Skeletal muscle tissue (tissue), 4 donors: ENCODE results near the gene KDM4C. TPM values are rescaled to one million over a fixed set of nuclear protein-coding genes. Genes with fewer than 3 reads are reported as not detected.

Experiments
- H3K27ac ChIP-seq: one replicate; pipeline ENCODE4 v1.7.0; 2013; ENCODE audit warnings: mild to moderate bottlenecking, low read depth, low read length, inconsistent platforms
- H3K27me3 ChIP-seq, 3 donors: one replicate each; pipeline ENCODE4 v1.7.0; 2013; ENCODE audit warnings: low read length in 3 of 3; ENCODE audit not compliant: control insufficient read depth in 3 of 3, insufficient read depth in 3 of 3
- H3K36me3 ChIP-seq, 3 donors: one replicate each; pipeline ENCODE4 v1.7.0; 2013; ENCODE audit warnings: low read length in 3 of 3; ENCODE audit not compliant: control insufficient read depth in 3 of 3, insufficient read depth in 3 of 3
- H3K4me1 ChIP-seq, 3 donors: one replicate each; pipeline ENCODE4 v1.7.0; 2013; ENCODE audit warnings: low read length in 3 of 3, mild to moderate bottlenecking in 3 of 3; ENCODE audit not compliant: control insufficient read depth in 3 of 3, insufficient read depth in 3 of 3
- H3K4me3 ChIP-seq, 3 donors: one replicate each; pipeline ENCODE4 v1.7.0; 2013; ENCODE audit warnings: low read length in 3 of 3
- H3K9ac ChIP-seq, 3 donors: one replicate each; pipeline ENCODE4 v1.7.0; 2013; ENCODE audit warnings: low read length in 3 of 3, mild to moderate bottlenecking in 3 of 3, moderate library complexity in 2 of 3, low read depth in 1 of 3
- H3K9me3 ChIP-seq, 3 donors: one replicate each; pipeline ENCODE4 v1.7.0; 2013; ENCODE audit warnings: low read length in 3 of 3; ENCODE audit not compliant: control insufficient read depth in 3 of 3
- total RNA-seq: library from RNA; depleted of rRNA; stranded (reverse); fragments of >200 nt; gene quantifications from one replicate; pipeline ENCODE4 v1.2.3, GENCODE V29; 2014
- donor health status: Osteomylitis.

Gene KDM4C
- total RNA-seq, 1 donor from 2014 or later = 50.1 TPM

DNA sequence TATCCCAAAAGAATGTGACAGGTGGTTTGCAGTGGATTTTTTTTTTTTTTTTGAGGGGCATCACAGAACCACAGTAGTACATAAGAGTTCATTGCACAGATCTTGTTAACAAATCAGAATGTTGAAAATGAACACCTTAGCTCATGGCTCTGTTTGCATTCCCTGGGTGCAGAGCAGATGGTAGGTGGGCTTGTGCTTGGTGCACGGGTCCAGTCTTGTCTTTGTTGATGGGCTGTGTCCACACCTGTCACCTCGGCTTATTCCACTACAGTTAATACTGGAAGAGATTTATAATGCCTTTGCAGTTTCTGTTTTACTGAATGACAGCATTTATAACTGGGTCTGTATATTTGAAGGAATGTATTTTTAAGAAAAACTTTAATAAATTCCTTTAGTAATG, 146.6 kb downstream of the KDM4C start:
- Histone ChIP-seq H3K4me3 (no peak overlapping the region), H3K27me3 (no peaks in the 10 kb centered on the region), H3K9me3 (no peaks in the 10 kb centered on the region), H3K9ac (no peak overlapping the region), H3K4me1 (no peaks in the 10 kb centered on the region), H3K36me3 (peaks cover 0 to 2% (median 0%) of the 10 kb centered on the region in 3 donors), H3K27ac (no peak overlapping the region)

DNA sequence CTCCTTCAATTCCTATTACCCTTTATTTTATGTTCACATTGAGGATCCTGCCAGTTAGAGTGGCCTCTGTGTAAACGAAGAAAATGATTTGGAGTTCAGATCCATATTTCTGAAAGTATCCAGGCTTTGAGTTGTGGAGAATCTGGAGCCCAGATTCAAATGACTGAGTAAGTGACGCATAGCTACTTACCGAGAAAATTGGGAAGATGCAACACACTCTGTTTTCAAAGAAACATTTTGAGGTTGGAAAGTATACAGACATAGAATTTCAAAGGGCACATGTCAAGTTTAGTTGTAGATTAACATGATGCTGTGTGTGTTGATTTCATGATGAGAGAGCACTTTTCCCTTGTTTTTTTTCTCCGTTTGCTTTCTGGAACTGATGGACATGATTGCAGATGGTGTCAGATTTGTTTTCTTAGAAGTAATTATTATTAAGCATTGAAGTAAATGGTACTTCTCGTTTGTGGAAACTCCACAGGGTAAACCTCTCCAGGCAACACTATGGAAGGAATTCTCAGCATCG, 148.1 kb downstream of the KDM4C start:
- H3K9me3 ChIP-seq = no peaks in the 10 kb centered on the region
- H3K9ac ChIP-seq = no peak overlapping the region
- no peak overlapping the region for H3K4me3 ChIP-seq
- peaks cover 0 to 2% (median 0%) of the 10 kb centered on the region in 3 donors for H3K36me3 ChIP-seq
- H3K27me3 ChIP-seq = no peaks in the 10 kb centered on the region
- no peaks in the 10 kb centered on the region for H3K4me1 ChIP-seq
- no peak overlapping the region for H3K27ac ChIP-seq

DNA sequence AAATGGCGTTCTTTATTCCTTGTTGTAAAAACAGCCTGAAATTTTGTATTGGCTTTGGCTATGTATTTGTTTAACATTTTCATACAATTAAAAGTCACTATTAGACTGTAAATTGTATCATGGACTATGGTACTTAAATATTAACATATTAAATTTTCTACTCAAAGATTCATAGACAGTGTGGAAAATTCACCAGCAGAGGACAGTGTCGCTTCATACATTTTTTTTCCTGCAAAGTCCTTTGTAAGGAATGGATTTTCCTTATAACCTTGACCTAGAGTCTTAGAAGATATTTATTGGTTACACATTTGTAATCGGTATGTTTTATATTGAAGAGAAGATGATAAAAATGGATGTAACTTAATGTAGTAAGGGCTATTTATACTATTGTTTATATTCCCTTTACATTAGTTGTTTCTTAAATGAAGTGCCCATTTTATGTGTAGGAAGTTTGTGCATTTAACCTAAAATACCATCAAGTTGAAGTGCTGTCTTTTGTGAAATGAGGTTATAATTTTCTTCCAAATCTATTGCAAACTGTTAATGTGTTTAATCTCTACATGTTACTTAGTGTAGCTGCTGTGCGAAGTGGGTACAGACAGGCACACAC, 150.1 kb downstream of the KDM4C start:
- Histone ChIP-seq H3K9ac (no peak overlapping the region), H3K27ac (no peak overlapping the region), H3K9me3 (no peaks in the 10 kb centered on the region), H3K4me3 (no peak overlapping the region), H3K27me3 (no peaks in the 10 kb centered on the region), H3K4me1 (peaks cover 0 to 6% (median 2%) of the 10 kb centered on the region in 3 donors), H3K36me3 (peaks cover 0 to 2% (median 0%) of the 10 kb centered on the region in 3 donors)

DNA sequence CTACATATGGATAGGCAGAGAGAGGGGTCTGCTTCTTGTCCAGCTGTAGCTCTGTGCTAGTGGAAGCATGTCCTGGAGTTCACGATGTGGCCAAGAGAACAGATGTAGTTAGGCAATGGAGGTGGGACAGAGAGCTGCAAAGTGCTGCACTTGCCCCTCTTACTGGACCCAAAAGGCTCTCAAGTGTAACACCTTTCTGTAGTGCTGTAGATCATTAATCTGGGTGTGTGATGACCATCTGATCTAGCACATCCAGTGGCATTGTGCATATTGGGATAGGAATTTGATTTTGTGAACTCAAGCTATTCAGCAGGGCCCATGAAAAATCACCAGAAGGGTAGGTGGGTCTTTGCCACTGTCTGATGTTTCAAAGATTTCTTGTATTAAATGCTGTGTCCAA, 151.4 kb downstream of the KDM4C start:
- peaks cover 0 to 2% (median 0%) of the 10 kb centered on the region in 3 donors for H3K36me3 ChIP-seq
- peaks cover 0 to 6% (median 2%) of the 10 kb centered on the region in 3 donors for H3K4me1 ChIP-seq
- no peaks in the 10 kb centered on the region for H3K27me3 ChIP-seq
- no peaks in the 10 kb centered on the region for H3K9me3 ChIP-seq
- H3K27ac ChIP-seq = no peak overlapping the region
- no peak overlapping the region for H3K4me3 ChIP-seq
- no peak overlapping the region for H3K9ac ChIP-seq

DNA sequence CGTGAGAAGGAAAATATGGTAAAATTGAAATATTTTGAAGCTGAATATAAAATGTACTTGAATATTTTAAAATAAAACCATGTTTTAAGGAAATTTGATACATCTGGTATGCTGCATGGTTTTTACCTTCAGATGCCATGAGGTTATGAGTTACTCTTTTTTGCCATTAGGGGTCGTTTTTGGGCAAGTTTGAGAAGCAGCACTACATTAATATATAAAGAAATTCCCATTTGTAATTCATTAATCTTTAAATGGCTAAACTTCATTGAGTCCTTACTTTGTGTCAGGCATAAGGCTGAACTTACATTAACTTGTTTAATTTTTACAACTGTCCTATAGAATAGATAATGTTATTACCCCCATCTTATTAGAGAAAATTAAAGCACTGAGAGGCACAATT, 152.3 kb downstream of the KDM4C start:
- Histone ChIP-seq H3K4me3 (no peak overlapping the region), H3K9me3 (no peaks in the 10 kb centered on the region), H3K36me3 (peaks cover 0 to 2% (median 0%) of the 10 kb centered on the region in 3 donors), H3K27me3 (no peaks in the 10 kb centered on the region), H3K9ac (no peak overlapping the region), H3K27ac (no peak overlapping the region), H3K4me1 (peaks cover 0 to 6% (median 2%) of the 10 kb centered on the region in 3 donors)

DNA sequence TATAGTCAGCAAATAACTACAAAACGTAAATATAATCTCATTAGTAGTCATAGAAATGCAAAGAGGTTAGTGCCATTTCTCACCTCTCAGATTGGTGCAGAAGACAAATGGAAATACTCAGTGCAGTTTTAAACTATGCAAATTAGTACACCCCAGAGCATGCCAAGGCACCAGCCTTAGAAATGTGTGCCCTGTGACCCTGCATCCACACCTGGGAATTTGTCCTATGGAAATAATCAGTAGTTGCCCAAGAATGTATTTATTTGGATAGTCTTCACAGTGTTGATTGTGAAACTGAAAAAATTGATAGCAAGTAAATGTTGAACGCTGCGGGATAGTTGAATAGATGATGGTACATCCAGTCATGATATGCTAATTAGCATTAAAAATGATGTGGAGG, 152.7 kb downstream of the KDM4C start:
- H3K4me1 ChIP-seq = peaks cover 0 to 6% (median 2%) of the 10 kb centered on the region in 3 donors
- no peak overlapping the region for H3K4me3 ChIP-seq
- H3K9ac ChIP-seq = no peak overlapping the region
- no peak overlapping the region for H3K27ac ChIP-seq
- no peaks in the 10 kb centered on the region for H3K27me3 ChIP-seq
- H3K9me3 ChIP-seq = no peaks in the 10 kb centered on the region
- peaks cover 0 to 2% (median 0%) of the 10 kb centered on the region in 3 donors for H3K36me3 ChIP-seq

DNA sequence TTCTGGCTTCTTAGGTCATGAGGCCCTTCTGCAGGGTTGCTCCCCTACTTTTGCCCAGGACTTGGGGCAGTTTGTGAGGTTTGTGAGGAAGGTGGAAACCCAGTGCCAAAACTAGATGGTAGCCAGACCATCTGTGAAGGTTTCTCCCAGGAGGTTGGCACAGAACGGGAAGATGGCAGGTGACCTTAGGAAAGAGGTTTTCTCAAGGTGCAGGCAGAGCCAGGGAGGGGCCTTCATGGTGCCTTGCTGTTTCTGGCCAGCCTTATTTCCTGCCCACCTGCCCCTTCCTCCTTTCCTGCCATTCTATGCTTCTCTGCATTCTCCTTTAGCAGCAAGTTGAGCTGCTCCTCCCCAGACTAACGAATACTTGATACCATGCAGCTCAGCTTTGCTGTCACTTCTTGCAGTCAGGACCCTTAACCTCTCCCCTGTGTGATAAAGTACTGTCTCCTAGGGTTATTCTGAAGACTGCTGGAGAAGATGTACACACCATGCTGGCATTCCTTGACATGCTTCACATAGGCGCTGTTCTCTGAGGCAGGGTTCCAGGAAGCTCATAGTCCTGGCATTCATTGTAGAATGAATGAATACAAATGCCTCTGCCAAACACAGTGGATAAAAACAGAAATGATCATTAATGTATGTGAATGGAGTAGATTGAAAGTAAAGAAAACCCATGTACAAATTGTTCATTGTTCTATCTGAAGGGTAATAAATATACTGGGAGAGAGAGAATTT, 154.3 kb downstream of the KDM4C start:
- Histone ChIP-seq H3K27ac (no peak overlapping the region), H3K9ac (no peak overlapping the region), H3K36me3 (no peaks in the 10 kb centered on the region), H3K27me3 (no peaks in the 10 kb centered on the region), H3K4me1 (peaks cover 0 to 6% (median 2%) of the 10 kb centered on the region in 3 donors), H3K4me3 (no peak overlapping the region), H3K9me3 (no peaks in the 10 kb centered on the region)

DNA sequence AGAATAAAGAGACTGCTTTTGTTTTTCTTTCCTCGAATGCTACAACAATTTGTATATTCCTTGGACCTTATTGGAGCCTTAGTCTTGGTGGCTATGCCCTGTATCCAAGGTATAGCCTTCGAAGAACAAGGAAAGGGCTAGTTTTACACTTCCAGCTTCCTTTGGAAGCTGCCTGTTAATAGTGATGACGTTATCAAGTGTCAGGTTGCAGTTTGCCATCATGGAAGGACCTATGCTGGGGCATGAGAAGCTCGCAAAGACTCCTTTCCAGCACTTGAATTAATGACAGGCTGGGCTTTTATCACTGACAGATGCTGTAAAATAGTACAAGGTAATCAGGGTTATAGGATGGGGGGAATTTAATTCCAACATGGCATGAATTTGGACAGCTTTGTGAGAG, 157.9 kb downstream of the KDM4C start:
- H3K9me3 ChIP-seq = no peaks in the 10 kb centered on the region
- peaks cover 0 to 6% (median 2%) of the 10 kb centered on the region in 3 donors for H3K4me1 ChIP-seq
- H3K4me3 ChIP-seq = no peak overlapping the region
- no peak overlapping the region for H3K9ac ChIP-seq
- H3K36me3 ChIP-seq = no peaks in the 10 kb centered on the region
- H3K27ac ChIP-seq = no peak overlapping the region
- H3K27me3 ChIP-seq = no peaks in the 10 kb centered on the region

DNA sequence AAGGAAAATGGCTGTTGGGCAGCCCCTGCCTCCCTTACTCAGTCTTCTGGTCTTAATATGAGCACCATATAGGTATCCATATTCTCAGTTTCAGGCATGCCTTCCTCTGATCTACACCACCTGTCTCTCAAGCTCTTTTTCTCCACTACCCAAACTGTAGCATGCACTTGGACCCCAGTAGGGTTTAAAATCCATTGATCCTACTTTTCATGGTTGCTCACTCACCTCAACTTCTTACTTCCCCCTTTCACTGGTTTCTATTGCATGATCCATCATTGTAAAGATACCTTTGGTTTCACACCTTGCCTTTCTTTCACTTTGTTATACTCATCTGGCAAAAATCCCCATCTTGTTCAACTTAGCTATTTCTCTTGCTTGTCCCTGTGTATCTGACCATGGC, 159.4 kb downstream of the KDM4C start:
- H3K36me3 ChIP-seq = no peaks in the 10 kb centered on the region
- H3K4me3 ChIP-seq = no peak overlapping the region
- no peak overlapping the region for H3K9ac ChIP-seq
- no peak overlapping the region for H3K27ac ChIP-seq
- no peaks in the 10 kb centered on the region for H3K9me3 ChIP-seq
- no peaks in the 10 kb centered on the region for H3K27me3 ChIP-seq
- H3K4me1 ChIP-seq = peaks cover 0 to under 1% (median 0%) of the 10 kb centered on the region in 3 donors

DNA sequence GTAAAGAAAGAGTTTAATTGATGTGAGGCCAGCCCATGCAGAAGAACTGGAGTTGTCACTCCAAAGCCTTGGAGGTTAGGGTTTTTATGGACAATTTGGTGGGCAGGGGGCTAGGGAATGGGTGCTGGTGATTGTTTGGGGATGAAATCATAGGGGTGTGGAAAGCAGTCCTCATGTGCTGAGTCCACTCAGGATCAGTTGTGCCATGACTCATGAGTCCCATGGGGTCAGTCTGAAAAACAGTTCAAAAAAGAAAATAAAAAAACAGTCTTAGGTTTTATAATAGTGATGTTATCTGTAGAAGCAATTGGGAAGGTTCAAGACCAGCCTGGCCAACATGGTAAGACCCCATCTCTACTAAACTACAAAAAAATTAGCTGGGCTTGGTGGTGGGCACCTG, 162.3 kb downstream of the KDM4C start:
- H3K4me3 ChIP-seq = no peak overlapping the region

More for the DNA sequence above, 162.3 kb downstream of the KDM4C start:
- no peaks in the 10 kb centered on the region for H3K9me3 ChIP-seq
- H3K27ac ChIP-seq = no peak overlapping the region
- H3K4me1 ChIP-seq = no peaks in the 10 kb centered on the region
- no peak overlapping the region for H3K9ac ChIP-seq
- no peaks in the 10 kb centered on the region for H3K27me3 ChIP-seq
- H3K36me3 ChIP-seq = no peaks in the 10 kb centered on the region
